Endodermal cell (in vitro differentiated cells): ENCODE data around the gene VSIG10L. TPM values are rescaled to one million over a fixed set of nuclear protein-coding genes. Genes with fewer than 3 reads are reported as not detected.

Experiments used
- DNase-seq: peaks from one replicate; pipeline ENCODE4 v3.0.0-alpha.2; 2017
- H3K27ac ChIP-seq: 2 replicates; pipeline ENCODE4 v1.5.1; 2013; ENCODE audit warnings: mild to moderate bottlenecking, low read depth, low read length, moderate library complexity
- H3K27me3 ChIP-seq: 2 replicates; pipeline ENCODE4 v1.6.1; 2013; ENCODE audit warnings: mild to moderate bottlenecking, low read length, moderate library complexity; ENCODE audit not compliant: insufficient read depth, control insufficient read depth, poor library complexity, severe bottlenecking
- H3K36me3 ChIP-seq: 2 replicates; pipeline ENCODE4 v1.7.0; 2013; ENCODE audit warnings: mild to moderate bottlenecking, low read length, moderate library complexity; ENCODE audit not compliant: control insufficient read depth, insufficient read depth
- H3K4me1 ChIP-seq: one replicate; pipeline ENCODE4 v1.7.0; 2013; ENCODE audit warnings: low read length; ENCODE audit not compliant: control insufficient read depth, insufficient read depth
- H3K4me3 ChIP-seq: 2 replicates; pipeline ENCODE4 v1.5.1; 2013; ENCODE audit warnings: mild to moderate bottlenecking, low read length, moderate library complexity
- H3K9ac ChIP-seq: 2 replicates; pipeline ENCODE4 v1.6.1; 2013; ENCODE audit warnings: mild to moderate bottlenecking, low read length, moderate library complexity; ENCODE audit not compliant: poor library complexity, severe bottlenecking; ENCODE audit errors: extremely low read depth
- H3K9me3 ChIP-seq: 2 replicates; pipeline ENCODE4 v1.6.1; 2013; ENCODE audit warnings: mild to moderate bottlenecking, low read length, moderate library complexity; ENCODE audit not compliant: control insufficient read depth
- H3K27ac Mint-ChIP-seq: 2 replicates; pipeline ENCODE4 v1.8.0; 2020; ENCODE audit warnings: mixed read lengths
- H3K27me3 Mint-ChIP-seq: 2 replicates; pipeline ENCODE4 v1.8.0; 2021; ENCODE audit warnings: mild to moderate bottlenecking, mixed read lengths; ENCODE audit not compliant: insufficient read depth
- H3K36me3 Mint-ChIP-seq: 2 replicates; pipeline ENCODE4 v1.8.0; 2020; ENCODE audit warnings: low read depth, mixed read lengths
- H3K4me1 Mint-ChIP-seq: 2 replicates; pipeline ENCODE4 v1.8.0; 2020; ENCODE audit warnings: mixed read lengths
- H3K4me3 Mint-ChIP-seq: 2 replicates; pipeline ENCODE4 v1.8.0; 2020; ENCODE audit warnings: mild to moderate bottlenecking, moderate library complexity, mixed read lengths
- H3K9me3 Mint-ChIP-seq: 2 replicates; pipeline ENCODE4 v1.8.0; 2020; ENCODE audit warnings: mild to moderate bottlenecking, mixed read lengths
- WGBS, 2 experiments: methylation state at CpG; one replicate each; pipeline versions ENCODE4 v1.1.5 to v1.1.7; 2013; ENCODE audit warnings: missing lambda C conversion rate in 2 of 2, mixed read lengths in 1 of 2; ENCODE audit not compliant: insufficient coverage in 1 of 2, insufficient read length in 1 of 2; 5-methylcytosine and 5-hydroxymethylcytosine counted together
- total RNA-seq, 2 donors: library from RNA; stranded (reverse); fragmentation: NEBNext Ultra II Directional in 1 of 2; extraction: Animal tissue kit (Norgen Biotek cat#: 25700) in 1 of 2; gene quantifications; 2 replicates in 1 of 2; 3 replicates in 1 of 2; pipeline ENCODE4 v1.2.1, GENCODE V29; 2021
- TF ChIP-seq, protein P1 (sequence below): fragments of 200-600 bp; sonication (generic); conservative IDR thresholded peaks from 2 replicates; pipeline ENCODE4 v1.5.0; 2021; ENCODE audit warnings: antibody characterized with exemption, mild to moderate bottlenecking

Gene VSIG10L
- total RNA-seq, 2 donors from 2014 or later, result 6.4 to 11.5 TPM

DNA sequence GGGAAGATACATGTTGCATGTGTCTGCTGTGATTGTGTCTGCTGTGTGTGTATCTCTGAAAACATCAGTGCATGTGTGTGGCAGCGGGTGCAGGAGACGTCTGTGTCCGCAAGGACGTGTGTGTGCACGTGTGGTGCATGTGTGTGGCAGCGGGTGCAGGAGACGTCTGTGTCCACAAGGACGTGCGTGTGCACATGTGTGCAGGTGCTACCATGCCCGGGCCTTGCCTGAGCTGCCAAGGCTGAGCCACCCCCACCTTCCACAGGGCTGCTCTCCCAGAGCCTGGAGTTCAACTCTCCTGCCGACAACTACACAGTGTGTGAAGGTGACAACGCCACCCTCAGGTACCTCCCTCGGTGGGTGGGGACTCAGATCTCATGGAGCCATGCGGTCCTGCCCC is 20.1 kb downstream of the VSIG10L start:
- TF ChIP-seq, protein P1, sequence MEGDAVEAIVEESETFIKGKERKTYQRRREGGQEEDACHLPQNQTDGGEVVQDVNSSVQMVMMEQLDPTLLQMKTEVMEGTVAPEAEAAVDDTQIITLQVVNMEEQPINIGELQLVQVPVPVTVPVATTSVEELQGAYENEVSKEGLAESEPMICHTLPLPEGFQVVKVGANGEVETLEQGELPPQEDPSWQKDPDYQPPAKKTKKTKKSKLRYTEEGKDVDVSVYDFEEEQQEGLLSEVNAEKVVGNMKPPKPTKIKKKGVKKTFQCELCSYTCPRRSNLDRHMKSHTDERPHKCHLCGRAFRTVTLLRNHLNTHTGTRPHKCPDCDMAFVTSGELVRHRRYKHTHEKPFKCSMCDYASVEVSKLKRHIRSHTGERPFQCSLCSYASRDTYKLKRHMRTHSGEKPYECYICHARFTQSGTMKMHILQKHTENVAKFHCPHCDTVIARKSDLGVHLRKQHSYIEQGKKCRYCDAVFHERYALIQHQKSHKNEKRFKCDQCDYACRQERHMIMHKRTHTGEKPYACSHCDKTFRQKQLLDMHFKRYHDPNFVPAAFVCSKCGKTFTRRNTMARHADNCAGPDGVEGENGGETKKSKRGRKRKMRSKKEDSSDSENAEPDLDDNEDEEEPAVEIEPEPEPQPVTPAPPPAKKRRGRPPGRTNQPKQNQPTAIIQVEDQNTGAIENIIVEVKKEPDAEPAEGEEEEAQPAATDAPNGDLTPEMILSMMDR, result no peak
- peak; percentile 44 for DNase-seq
- peaks cover 22% of the 10 kb centered on the region for H3K36me3 Mint-ChIP-seq
- Histone ChIP-seq H3K36me3 (no peaks in the 10 kb centered on the region), H3K9me3 (no peaks in the 10 kb centered on the region), H3K27ac (no peak overlapping the region), H3K4me3 (no peak overlapping the region), H3K4me1 (no peaks in the 10 kb centered on the region), H3K27me3 (no peaks in the 10 kb centered on the region), H3K9ac (no peak overlapping the region)
- H3K9me3 Mint-ChIP-seq, result no peaks in the 10 kb centered on the region
- H3K27ac Mint-ChIP-seq, result no peak overlapping the region
- H3K27me3 Mint-ChIP-seq, result peaks cover 4% of the 10 kb centered on the region
- WGBS, 2 experiments, result 91 to 94% methylated on average over 12 to 14 of the region's 14 CpGs
- no peaks in the 10 kb centered on the region for H3K4me1 Mint-ChIP-seq
- no peak overlapping the region for H3K4me3 Mint-ChIP-seq

DNA sequence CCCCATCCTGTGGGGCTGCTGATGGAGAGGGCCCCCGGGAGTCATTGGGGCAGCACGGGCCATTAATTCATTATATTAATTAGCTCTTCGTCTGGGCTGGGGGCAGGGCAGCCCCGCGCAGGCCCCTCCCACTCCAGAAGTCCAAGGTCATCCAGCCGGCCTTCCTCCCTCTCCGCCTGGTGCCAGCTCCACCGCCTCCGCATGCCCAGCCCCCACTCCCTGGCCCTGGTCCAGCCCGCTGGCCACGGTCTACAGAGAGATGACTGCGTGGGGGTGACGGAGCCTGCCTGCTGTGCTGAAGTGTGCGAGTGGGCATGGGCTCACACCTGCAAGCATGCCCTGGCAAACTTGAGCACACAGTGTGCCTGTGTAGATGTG is 21.7 kb downstream of the VSIG10L start:
- 60 to 84% methylated on average over 1 to 14 of the region's 14 CpGs for WGBS, 2 experiments
- peaks cover 2% of the 10 kb centered on the region for H3K9me3 Mint-ChIP-seq
- TF ChIP-seq, protein P1, result no peak
- Histone ChIP-seq H3K36me3 (no peaks in the 10 kb centered on the region), H3K4me1 (no peaks in the 10 kb centered on the region), H3K27me3 (no peaks in the 10 kb centered on the region), H3K27ac (no peak overlapping the region), H3K9ac (no peak overlapping the region), H3K4me3 (no peak overlapping the region), H3K9me3 (no peaks in the 10 kb centered on the region)
- peaks cover 4% of the 10 kb centered on the region for H3K27me3 Mint-ChIP-seq
- DNase-seq, result peak; percentile 39
- H3K36me3 Mint-ChIP-seq, result peaks cover 13% of the 10 kb centered on the region
- H3K27ac Mint-ChIP-seq, result no peak overlapping the region
- no peak overlapping the region for H3K4me3 Mint-ChIP-seq
- no peaks in the 10 kb centered on the region for H3K4me1 Mint-ChIP-seq

DNA sequence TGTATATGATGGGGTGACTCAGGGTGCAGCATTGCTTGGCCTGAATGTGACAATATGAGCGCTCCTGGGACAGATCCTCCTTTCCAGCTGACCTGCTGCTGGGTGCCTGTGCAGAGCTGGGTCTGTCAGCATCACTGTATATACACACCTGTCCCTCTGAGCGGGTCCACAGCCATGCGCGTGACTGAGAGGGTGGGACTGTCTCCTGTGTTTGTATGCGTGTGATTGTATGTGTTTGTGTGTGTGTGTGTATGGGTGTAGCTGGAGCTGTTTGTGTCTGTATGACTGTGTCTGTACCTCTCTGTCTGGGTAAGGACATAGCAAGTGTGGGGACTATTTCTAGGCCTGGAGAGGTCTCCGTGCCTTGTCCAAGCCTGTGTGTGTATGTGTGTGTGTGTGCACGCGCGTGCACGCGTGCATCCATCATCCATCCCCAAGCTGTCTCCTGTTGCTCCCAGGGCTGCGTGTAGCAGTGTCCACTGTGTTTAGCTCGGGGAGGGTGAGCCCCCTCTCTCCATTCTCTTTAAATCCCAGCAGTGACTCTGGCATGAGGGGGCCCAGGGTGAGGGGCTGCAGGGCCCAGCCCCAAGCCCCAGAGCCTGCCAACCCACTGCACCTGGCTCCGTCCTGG is 22.2 kb downstream of the VSIG10L start:
- Histone ChIP-seq H3K9ac (no peak overlapping the region), H3K27ac (no peak overlapping the region), H3K27me3 (no peaks in the 10 kb centered on the region), H3K4me1 (no peaks in the 10 kb centered on the region), H3K9me3 (peaks cover 2% of the 10 kb centered on the region), H3K36me3 (no peaks in the 10 kb centered on the region), H3K4me3 (no peak overlapping the region)
- peaks cover 6% of the 10 kb centered on the region for H3K9me3 Mint-ChIP-seq
- peaks cover 4% of the 10 kb centered on the region for H3K27me3 Mint-ChIP-seq
- peaks cover 17% of the 10 kb centered on the region for H3K36me3 Mint-ChIP-seq
- WGBS, 2 experiments, result 93 to 100% methylated on average over 1 to 13 of the region's 14 CpGs
- no peak overlapping the region for H3K4me3 Mint-ChIP-seq
- DNase-seq, result peak; percentile 35
- H3K27ac Mint-ChIP-seq, result no peak overlapping the region
- TF ChIP-seq, protein P1, result no peak
- no peaks in the 10 kb centered on the region for H3K4me1 Mint-ChIP-seq
